Spleen (tissue), 7 donors: ENCODE data around the gene CEMIP.

Experiments
- POLR2AphosphoS5 ChIP-seq, 3 donors: sonication (generic); formaldehyde crosslinking; IDR thresholded peaks; one replicate each; pipeline ENCODE4 v1.5.1; 2017; ENCODE audit warnings: antibody characterized with exemption in 3 of 3
- TF ChIP-seq, protein P1 (sequence below), 11 experiments: fragments of 200-600 bp in 7 of 11; fragments of 450-650 bp in 4 of 11; sonication (generic) in 4 of 11; IDR thresholded peaks in 8 of 11; conservative IDR thresholded peaks in 3 of 11; 1 replicate in 7 of 11; 2 replicates in 4 of 11; pipeline versions ENCODE4 v1.4.0 to v1.8.0; 2016 to 2021; ENCODE audit warnings: antibody characterized with exemption in 11 of 11, inconsistent platforms in 4 of 11, mild to moderate bottlenecking in 1 of 11
- donor health status: DM: no; HTN: no; CAD: no; lungs with moderate emphysema.
- donor health status: DM: no; HTN: no; CAD: no.
- donor health status: DM: no; HTN: no; CAD: no.

DNA sequence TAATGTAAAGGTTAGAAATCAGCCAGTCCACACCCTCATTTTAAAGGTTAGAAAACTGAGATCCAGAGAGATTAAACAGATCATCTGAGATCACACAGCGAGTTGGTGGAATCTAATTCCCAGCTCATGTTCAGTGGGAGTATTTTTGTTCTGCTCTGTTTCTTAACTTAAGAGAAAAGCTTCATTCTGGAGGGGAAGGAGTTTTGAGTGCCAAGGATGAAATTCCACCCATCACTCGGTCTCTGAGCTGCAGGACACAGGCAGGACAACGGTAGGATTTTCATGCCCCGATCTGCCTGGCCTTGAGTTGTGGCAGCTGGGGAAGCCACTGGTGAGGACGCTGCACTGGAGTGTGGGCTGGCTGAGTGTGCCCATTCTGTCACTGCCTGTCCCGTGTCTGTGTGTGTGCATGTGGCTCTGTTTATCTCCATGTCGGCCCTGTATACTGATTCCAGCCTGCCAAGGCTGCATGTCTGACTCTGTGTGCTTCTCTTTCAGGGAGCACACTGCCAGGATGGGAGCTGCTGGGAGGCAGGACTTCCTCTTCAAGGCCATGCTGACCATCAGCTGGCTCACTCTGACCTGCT is 94.3 kb downstream of the CEMIP start:
- TF ChIP-seq, protein P1, sequence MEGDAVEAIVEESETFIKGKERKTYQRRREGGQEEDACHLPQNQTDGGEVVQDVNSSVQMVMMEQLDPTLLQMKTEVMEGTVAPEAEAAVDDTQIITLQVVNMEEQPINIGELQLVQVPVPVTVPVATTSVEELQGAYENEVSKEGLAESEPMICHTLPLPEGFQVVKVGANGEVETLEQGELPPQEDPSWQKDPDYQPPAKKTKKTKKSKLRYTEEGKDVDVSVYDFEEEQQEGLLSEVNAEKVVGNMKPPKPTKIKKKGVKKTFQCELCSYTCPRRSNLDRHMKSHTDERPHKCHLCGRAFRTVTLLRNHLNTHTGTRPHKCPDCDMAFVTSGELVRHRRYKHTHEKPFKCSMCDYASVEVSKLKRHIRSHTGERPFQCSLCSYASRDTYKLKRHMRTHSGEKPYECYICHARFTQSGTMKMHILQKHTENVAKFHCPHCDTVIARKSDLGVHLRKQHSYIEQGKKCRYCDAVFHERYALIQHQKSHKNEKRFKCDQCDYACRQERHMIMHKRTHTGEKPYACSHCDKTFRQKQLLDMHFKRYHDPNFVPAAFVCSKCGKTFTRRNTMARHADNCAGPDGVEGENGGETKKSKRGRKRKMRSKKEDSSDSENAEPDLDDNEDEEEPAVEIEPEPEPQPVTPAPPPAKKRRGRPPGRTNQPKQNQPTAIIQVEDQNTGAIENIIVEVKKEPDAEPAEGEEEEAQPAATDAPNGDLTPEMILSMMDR (IDR thresholded peaks at IDR 0.05 in 8 of 11, conservative IDR thresholded peaks at IDR 0.05 in 3 of 11), result no peak
- no peak for TF ChIP-seq POLR2AphosphoS5 (IDR thresholded peaks at IDR 0.05)
